BLaER1 treated with 17β-estradiol and CSF1 and Interleukin-3, amounts not matched to agents 10 nM and 100 nM (cell line): ENCODE data around the gene ANKRD13B.

ENCODE experiments used
- H3K27ac ChIP-seq, 11 experiments: shearing (Covaris generic); formaldehyde crosslinking; 2 replicates each; pipeline ENCODE4 v1.8.1; 2022
- H3K27me3 ChIP-seq, 11 experiments: shearing (Covaris generic); formaldehyde crosslinking; 2 replicates each; pipeline ENCODE4 v1.8.1; 2022
- H3K36me3 ChIP-seq, 11 experiments: shearing (Covaris generic); formaldehyde crosslinking; 2 replicates each; pipeline ENCODE4 v1.8.1; 2022
- H3K4me1 ChIP-seq, 10 experiments: shearing (Covaris generic); formaldehyde crosslinking; 2 replicates each; pipeline ENCODE4 v1.8.1; 2022
- H3K4me2 ChIP-seq, 11 experiments: shearing (Covaris generic); formaldehyde crosslinking; 2 replicates each; pipeline ENCODE4 v1.8.1; 2022
- H3K4me3 ChIP-seq, 10 experiments: shearing (Covaris generic); formaldehyde crosslinking; 2 replicates each; pipeline ENCODE4 v1.8.1; 2022
- H3K9ac ChIP-seq, 11 experiments: shearing (Covaris generic); formaldehyde crosslinking; 2 replicates each; pipeline ENCODE4 v1.8.1; 2022
- H3K9me3 ChIP-seq, 11 experiments: shearing (Covaris generic); formaldehyde crosslinking; replicated peaks in 1 of 11; 2 replicates each; pipeline ENCODE4 v1.8.1; 2022
- H4K20me1 ChIP-seq, 11 experiments: shearing (Covaris generic); formaldehyde crosslinking; 2 replicates each; pipeline ENCODE4 v1.8.1; 2022
- Cebpa-rat ChIP-seq, 11 experiments: shearing (Covaris generic); IDR thresholded peaks; 2 replicates each; pipeline ENCODE4 v1.8.1; 2022

ANKRD13B gene

DNA sequence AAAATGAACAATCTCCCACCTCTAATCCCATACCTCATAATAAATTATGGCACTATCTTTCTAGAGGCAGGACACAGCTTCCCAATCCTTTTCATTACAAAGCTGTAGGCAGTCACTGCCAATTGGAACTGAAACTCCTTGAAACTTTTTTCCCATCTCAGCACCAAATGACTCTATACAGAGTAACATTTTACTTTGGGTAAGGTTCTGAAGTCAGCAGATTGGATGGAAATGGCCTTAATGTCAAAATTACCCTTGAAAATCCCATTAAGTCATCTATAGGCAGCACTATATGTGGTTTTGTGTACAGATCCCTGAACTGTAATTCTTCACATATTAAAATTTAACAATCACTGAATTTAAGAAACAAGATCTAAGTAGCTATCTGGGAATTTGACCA lies 60.0 kb downstream of the ANKRD13B start:
- H3K4me2 ChIP-seq: peak overlapping the region in 1 of 11 experiments; percentile 32; a peak in 1 of 22 replicates
- no peak overlapping the region for H3K9ac ChIP-seq
- no peaks in the 10 kb centered on the region for H3K27me3 ChIP-seq
- H3K4me3 ChIP-seq: no peak overlapping the region
- H3K4me1 ChIP-seq: peaks cover 0 to 67% (median 5%) of the 10 kb centered on the region in 10 experiments; a peak in 11 of 20 replicates
- H3K27ac ChIP-seq: 0 out of 22 replicates have a peak overlapping the region, but pooled peaks of 1 of the 11 experiments have one; percentile 19
- peaks cover 0 to 12% (median 0%) of the 10 kb centered on the region in 11 experiments; a peak in 6 of 22 replicates for H4K20me1 ChIP-seq
- H3K36me3 ChIP-seq: peaks cover 87 to 100% (median 100%) of the 10 kb centered on the region in 11 experiments
- no peak for TF ChIP-seq Cebpa-rat (IDR thresholded peaks at IDR 0.05)
- H3K9me3 ChIP-seq: no peaks in the 10 kb centered on the region

- no peak overlapping the region for H3K9ac ChIP-seq
- H3K36me3 ChIP-seq: peaks cover 86 to 100% (median 98%) of the 10 kb centered on the region in 11 experiments
- TF ChIP-seq Cebpa-rat (IDR thresholded peaks at IDR 0.05): no peak
Measured at GRCh38 chr17:29653995-29654714, 61.2 kb downstream of the ANKRD13B start.

DNA sequence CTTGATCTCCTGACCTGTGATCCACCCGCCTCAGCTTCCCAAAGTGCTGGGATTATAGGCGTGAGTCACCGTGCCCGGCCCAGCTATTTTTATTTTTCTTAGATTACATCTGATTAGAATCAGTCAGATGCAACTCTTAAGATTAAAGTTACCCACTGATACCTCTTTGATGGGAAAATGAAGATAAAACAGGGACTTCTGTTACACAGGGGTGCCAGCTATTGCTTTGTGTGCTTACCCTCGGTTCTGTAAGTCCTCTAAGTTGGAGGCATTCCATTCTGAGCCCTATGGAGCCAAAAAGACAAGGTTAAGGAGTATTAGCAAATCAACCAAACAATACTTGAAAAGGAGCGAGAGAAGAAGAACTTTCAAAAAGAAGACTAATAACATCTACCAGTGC lies 62.4 kb downstream of the ANKRD13B start:
- H3K27ac ChIP-seq: no peak overlapping the region
- no peak for TF ChIP-seq Cebpa-rat (IDR thresholded peaks at IDR 0.05)
- peaks cover 86 to 100% (median 99%) of the 10 kb centered on the region in 11 experiments for H3K36me3 ChIP-seq
- no peak overlapping the region for H3K9ac ChIP-seq
- no peaks in the 10 kb centered on the region for H3K27me3 ChIP-seq
- no peak overlapping the region for H3K4me3 ChIP-seq
- H3K4me2 ChIP-seq: no peak overlapping the region
- peaks cover 0 to 12% (median 0%) of the 10 kb centered on the region in 11 experiments; a peak in 6 of 22 replicates for H4K20me1 ChIP-seq
- H3K4me1 ChIP-seq: peaks cover 0 to 46% (median 3%) of the 10 kb centered on the region in 10 experiments; a peak in 10 of 20 replicates
- H3K9me3 ChIP-seq: no peaks in the 10 kb centered on the region

More at GRCh38 chr17:29653995-29654714, 61.2 kb downstream of the ANKRD13B start:
- H3K4me1 ChIP-seq: peaks cover 0 to 58% (median 3%) of the 10 kb centered on the region in 10 experiments; a peak in 10 of 20 replicates
- no peaks in the 10 kb centered on the region for H3K9me3 ChIP-seq
- peak overlapping the region in 3 of 11 experiments; percentile 2 to 46 (median 4); a peak in 3 of 22 replicates for H3K27ac ChIP-seq
- H4K20me1 ChIP-seq: peaks cover 0 to 12% (median 0%) of the 10 kb centered on the region in 11 experiments; a peak in 6 of 22 replicates
- H3K4me3 ChIP-seq: no peak overlapping the region
- no peaks in the 10 kb centered on the region for H3K27me3 ChIP-seq
- no peak overlapping the region for H3K4me2 ChIP-seq

- Histone ChIP-seq H4K20me1 (peaks cover 0 to 12% (median 0%) of the 10 kb centered on the region in 11 experiments; a peak in 6 of 22 replicates), H3K4me2 (no peak overlapping the region), H3K27ac (peak overlapping the region in 2 of 11 experiments; percentile 4 to 13; a peak in 1 of 22 replicates), H3K9me3 (no peaks in the 10 kb centered on the region), H3K4me1 (peaks cover 0 to 31% (median 11%) of the 10 kb centered on the region in 10 experiments; a peak in 12 of 20 replicates), H3K9ac (no peak overlapping the region), H3K4me3 (no peak overlapping the region), H3K36me3 (peaks cover 98 to 100% (median 99%) of the 10 kb centered on the region in 11 experiments), H3K27me3 (no peaks in the 10 kb centered on the region)
- no peak for TF ChIP-seq Cebpa-rat (IDR thresholded peaks at IDR 0.05)
Measured at GRCh38 chr17:29659155-29659554, 66.2 kb downstream of the ANKRD13B start.

GRCh38 chr17:29661213-29661612 lies 68.3 kb downstream of the ANKRD13B start:
- H3K9ac ChIP-seq: no peak overlapping the region
- no peak overlapping the region for H3K4me3 ChIP-seq
- peaks cover 13 to 44% (median 31%) of the 10 kb centered on the region in 10 experiments for H3K4me1 ChIP-seq
- H3K36me3 ChIP-seq: peaks cover 89 to 100% (median 98%) of the 10 kb centered on the region in 11 experiments
- H3K27me3 ChIP-seq: no peaks in the 10 kb centered on the region
- no peak overlapping the region; a peak in 2 of 22 replicates for H3K27ac ChIP-seq
- peaks cover 0 to 13% (median 1%) of the 10 kb centered on the region in 11 experiments; a peak in 4 of 22 replicates for H4K20me1 ChIP-seq
- H3K9me3 ChIP-seq: no peaks in the 10 kb centered on the region
- TF ChIP-seq Cebpa-rat (IDR thresholded peaks at IDR 0.05): no peak
- H3K4me2 ChIP-seq: no peak overlapping the region

DNA sequence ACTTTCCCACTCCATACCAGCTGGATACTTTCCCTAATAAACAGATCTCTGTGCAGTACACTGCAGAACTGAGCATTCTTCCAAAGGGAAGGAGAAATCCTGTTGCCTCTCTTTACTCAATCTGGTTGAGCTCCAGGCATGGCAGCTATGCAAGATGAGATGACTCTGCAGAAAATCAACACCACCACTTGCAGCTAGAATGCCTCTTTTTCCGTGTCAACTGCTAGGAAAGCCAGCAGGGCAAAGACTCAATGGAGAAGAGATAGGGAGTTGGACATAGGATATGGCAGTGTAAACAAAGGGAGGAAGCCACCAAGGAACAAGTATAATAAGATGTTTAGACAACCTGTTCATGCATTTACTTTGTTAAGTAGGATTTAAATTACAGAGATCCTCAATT lies 70.2 kb downstream of the ANKRD13B start:
- H3K9me3 ChIP-seq: peaks cover 0 to 14% (median 0%) of the 10 kb centered on the region in 11 experiments; a peak in 3 of 22 replicates
- TF ChIP-seq Cebpa-rat (IDR thresholded peaks at IDR 0.05): no peak
- H3K4me2 ChIP-seq: peak overlapping the region in 6 of 11 experiments; percentile 2 to 92 (median 58); a peak in 10 of 22 replicates
- peaks cover 13 to 64% (median 41%) of the 10 kb centered on the region in 10 experiments for H3K4me1 ChIP-seq
- no peak overlapping the region for H3K9ac ChIP-seq
- peaks cover 89 to 100% (median 98%) of the 10 kb centered on the region in 11 experiments for H3K36me3 ChIP-seq
- H3K27me3 ChIP-seq: no peaks in the 10 kb centered on the region
- H3K4me3 ChIP-seq: no peak overlapping the region
- peaks cover 0 to 13% (median 0%) of the 10 kb centered on the region in 11 experiments; a peak in 3 of 22 replicates for H4K20me1 ChIP-seq
- H3K27ac ChIP-seq: peak overlapping the region in 10 of 11 experiments; percentile 7 to 54 (median 24); a peak in 16 of 22 replicates
